Brain microvascular endothelial cell (primary cell): Measurements from ENCODE around the gene SLC46A1.
A peak's percentile ranks its signal among the peaks of the same experiment; 100 is the strongest.

ENCODE experiments used
- DNase-seq: peaks from one replicate; pipeline ENCODE4 v3.0.0-alpha.2; 2020
- H3K27ac ChIP-seq: fragments of 250-450 bp; sonication (Bioruptor Pico); 2 replicates; pipeline ENCODE4 v1.5.1; 2020; ENCODE audit warnings: mild to moderate bottlenecking, moderate library complexity
- H3K27me3 ChIP-seq: fragments of 250-450 bp; sonication (Bioruptor Pico); replicated peaks from 2 replicates; pipeline ENCODE4 v1.5.1; 2020; ENCODE audit warnings: mild to moderate bottlenecking
- H3K36me3 ChIP-seq: fragments of 250-450 bp; sonication (Bioruptor Pico); replicated peaks from 2 replicates; pipeline ENCODE4 v1.5.1; 2020; ENCODE audit warnings: mild to moderate bottlenecking
- H3K4me3 ChIP-seq: 2 replicates; pipeline ENCODE4 v1.5.1; 2011; ENCODE audit warnings: low read depth, mild to moderate bottlenecking, control low read depth, low read length, moderate library complexity
- in situ Hi-C: cut with HindIII; loops from 2 replicates; pipeline ENCODE4 v1.10.0; 2017; ENCODE audit warnings: low sequenced_read_pairs, low pct_ligation_motif_present
- TF ChIP-seq, protein P1 (sequence below): IDR thresholded peaks from 2 replicates; pipeline ENCODE4 v1.5.1; 2011; ENCODE audit warnings: low read depth, mild to moderate bottlenecking, moderate library complexity, low read length, control low read depth, inconsistent platforms; ENCODE audit errors: missing control alignments

The SLC46A1 gene

DNA sequence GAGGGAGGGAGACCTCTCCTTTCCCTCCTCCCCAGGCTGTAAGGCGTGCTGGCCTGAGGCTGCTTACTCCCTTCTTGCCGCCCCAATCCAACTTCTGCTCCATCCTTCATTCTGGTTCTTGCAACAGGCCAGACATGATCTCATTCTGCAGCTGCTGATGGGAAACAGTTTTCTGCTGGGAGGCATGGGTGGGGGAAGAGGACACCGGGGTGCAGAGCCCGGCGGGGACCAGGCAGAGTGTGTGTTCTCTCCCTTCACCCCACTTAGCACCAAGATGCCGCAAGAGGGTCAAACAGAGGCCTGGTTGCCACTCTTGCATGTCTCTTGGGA, 33.1 kb downstream of the SLC46A1 start:
- no peaks in the 10 kb centered on the region for H3K36me3 ChIP-seq
- no peak overlapping the region for H3K4me3 ChIP-seq
- in situ Hi-C loops: no loop called here
- no peak for DNase-seq
- TF ChIP-seq, protein P1, sequence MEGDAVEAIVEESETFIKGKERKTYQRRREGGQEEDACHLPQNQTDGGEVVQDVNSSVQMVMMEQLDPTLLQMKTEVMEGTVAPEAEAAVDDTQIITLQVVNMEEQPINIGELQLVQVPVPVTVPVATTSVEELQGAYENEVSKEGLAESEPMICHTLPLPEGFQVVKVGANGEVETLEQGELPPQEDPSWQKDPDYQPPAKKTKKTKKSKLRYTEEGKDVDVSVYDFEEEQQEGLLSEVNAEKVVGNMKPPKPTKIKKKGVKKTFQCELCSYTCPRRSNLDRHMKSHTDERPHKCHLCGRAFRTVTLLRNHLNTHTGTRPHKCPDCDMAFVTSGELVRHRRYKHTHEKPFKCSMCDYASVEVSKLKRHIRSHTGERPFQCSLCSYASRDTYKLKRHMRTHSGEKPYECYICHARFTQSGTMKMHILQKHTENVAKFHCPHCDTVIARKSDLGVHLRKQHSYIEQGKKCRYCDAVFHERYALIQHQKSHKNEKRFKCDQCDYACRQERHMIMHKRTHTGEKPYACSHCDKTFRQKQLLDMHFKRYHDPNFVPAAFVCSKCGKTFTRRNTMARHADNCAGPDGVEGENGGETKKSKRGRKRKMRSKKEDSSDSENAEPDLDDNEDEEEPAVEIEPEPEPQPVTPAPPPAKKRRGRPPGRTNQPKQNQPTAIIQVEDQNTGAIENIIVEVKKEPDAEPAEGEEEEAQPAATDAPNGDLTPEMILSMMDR: no peak
- no peak overlapping the region for H3K27ac ChIP-seq
- no peaks in the 10 kb centered on the region for H3K27me3 ChIP-seq

- H3K27ac ChIP-seq: peak overlapping the region; percentile 45
- no peak for DNase-seq
- peak overlapping the region; percentile 64 for H3K4me3 ChIP-seq
- TF ChIP-seq, protein P1: no peak
- no peaks in the 10 kb centered on the region for H3K36me3 ChIP-seq
- in situ Hi-C loops: no loop called here
- H3K27me3 ChIP-seq: no peaks in the 10 kb centered on the region
Measured at GRCh38 chr17:28372203-28372944, 33.6 kb downstream of the SLC46A1 start.

GRCh38 chr17:28371245-28372202, 34.5 kb downstream of the SLC46A1 start, which contains the start of gene SARM1:
Gene SARM1, plus strand, starts transcription at chr17:28371694. Its CDS starts 339 bp downstream, at chr17:28372033.
- peak; percentile 62 for DNase-seq
- in situ Hi-C loops: no loop called here
- no peaks in the 10 kb centered on the region for H3K36me3 ChIP-seq
- TF ChIP-seq, protein P1: no peak
- peak within 1 kb of the TSS; percentile 45 for H3K27ac ChIP-seq
- H3K27me3 ChIP-seq: no peaks in the 10 kb centered on the region
- H3K4me3 ChIP-seq: peak within 1 kb of the TSS; percentile 64

DNA sequence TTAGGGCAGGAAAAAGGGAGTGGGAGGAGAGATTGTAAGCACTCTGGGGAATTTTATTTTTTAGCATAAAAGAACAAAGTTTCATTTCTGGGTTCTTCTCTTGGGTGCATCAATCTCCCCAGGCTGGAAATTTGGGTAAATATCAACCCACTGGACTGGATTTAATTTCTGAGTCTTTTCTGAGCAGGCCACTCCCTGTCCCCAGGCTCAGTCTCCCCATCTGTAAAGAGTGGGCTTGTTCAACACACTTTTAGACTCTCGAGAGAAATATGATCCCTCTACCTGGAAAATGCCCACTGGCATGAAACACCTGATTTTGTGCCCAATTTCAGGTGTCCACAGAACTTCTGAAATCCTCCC, 35.3 kb downstream of the SLC46A1 start:
- TF ChIP-seq, protein P1: no peak
- no peak for DNase-seq
- no peaks in the 10 kb centered on the region for H3K36me3 ChIP-seq
- H3K27me3 ChIP-seq: no peaks in the 10 kb centered on the region
- in situ Hi-C loops: no loop called here
- H3K4me3 ChIP-seq: no peak overlapping the region
- H3K27ac ChIP-seq: no peak overlapping the region

GRCh38 chr17:28370035-28370743, 35.8 kb downstream of the SLC46A1 start, which contains the start of gene VTN:
Gene VTN, minus strand, starts transcription at chr17:28370307. Its CDS starts 104 bp downstream, at chr17:28370203.
- Histone ChIP-seq H3K4me3 (peak within 1 kb of the TSS; percentile 64), H3K27ac (no peak within 1 kb of the TSS), H3K36me3 (no peaks in the 10 kb centered on the region), H3K27me3 (no peaks in the 10 kb centered on the region)
- in situ Hi-C loops: no loop called here
- no peak for DNase-seq
- TF ChIP-seq, protein P1: peak; percentile 1
